Stimulated activated CD4-positive, alpha-beta T cell treated with anti-CD3 and anti-CD28 coated beads, Interleukin-15, amount 100 ng/mL, for 24 hours (primary cell): Measurements from ENCODE around the gene RNF182.
"Not testable (repeated sequence)": the region's sequence is repeated elsewhere in the genome, so short reads cannot be mapped to it uniquely, and the experiment has no call there.

Experiments used
- DNase-seq: peaks from one replicate; pipeline ENCODE4 v3.0.0-alpha.2; 2020

Gene RNF182, protein sequence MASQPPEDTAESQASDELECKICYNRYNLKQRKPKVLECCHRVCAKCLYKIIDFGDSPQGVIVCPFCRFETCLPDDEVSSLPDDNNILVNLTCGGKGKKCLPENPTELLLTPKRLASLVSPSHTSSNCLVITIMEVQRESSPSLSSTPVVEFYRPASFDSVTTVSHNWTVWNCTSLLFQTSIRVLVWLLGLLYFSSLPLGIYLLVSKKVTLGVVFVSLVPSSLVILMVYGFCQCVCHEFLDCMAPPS

GRCh38 chr6:13924949-13925881 is at the start of gene RNF182:
RNF182 (plus strand) TSS chr6:13924952; CDS start chr6:13977120, 52,168 bp downstream.
- DNase-seq, result peak; percentile 67

GRCh38 chr6:13877051-13877450 is 47.7 kb upstream of the RNF182 start:
- no peak for DNase-seq

- not testable (repeated sequence) for DNase-seq
These were observed 44.6 kb upstream of the RNF182 start for GRCh38 chr6:13880061-13880663.

DNA sequence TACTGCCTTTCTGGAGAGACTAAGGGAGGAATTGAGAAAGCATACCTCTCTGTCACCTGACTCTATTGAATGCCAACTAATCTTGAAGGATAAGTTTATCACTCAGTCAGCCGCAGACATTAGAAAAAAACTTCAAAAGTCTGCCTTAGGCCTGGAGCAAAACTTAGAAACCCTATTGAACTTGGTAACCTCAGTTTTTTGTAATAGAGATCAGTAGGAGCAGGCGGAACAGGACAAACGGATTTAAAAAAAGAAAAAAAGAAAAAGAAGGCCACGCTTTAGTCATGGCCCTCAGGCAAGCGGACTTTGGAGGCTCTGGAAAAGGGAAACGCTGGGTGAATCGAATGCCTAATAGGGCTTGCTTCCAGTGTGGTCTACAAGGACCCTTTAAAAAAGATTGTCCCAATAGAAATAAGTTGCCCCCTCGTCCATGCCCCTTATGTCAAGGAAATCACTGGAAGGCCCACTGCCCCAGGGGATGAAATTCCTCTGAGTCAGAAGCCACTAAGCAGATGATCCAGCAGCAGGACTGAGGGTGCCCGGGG is 43.1 kb upstream of the RNF182 start:
- DNase-seq, result no peak

DNA sequence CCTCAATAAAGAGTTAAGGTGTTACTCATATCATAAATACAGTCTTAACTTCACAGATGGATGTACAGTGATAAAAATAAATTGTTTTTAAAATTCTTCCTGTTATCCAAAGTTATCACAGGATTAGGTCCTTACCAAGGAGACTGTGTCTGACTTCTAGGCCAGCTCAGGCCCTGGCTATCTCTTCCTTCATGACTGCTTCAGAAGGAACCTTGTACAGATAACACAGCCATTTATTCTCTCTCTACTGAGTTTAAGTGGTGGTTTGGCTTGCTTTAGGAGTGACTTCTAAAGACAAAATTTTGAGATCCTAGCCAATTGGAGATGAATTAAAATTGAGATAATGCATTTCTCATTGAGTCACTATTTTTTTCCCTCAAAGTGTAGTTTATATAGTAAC is 40.8 kb upstream of the RNF182 start:
- DNase-seq, result no peak

- DNase-seq, result no peak
These were observed 40.4 kb upstream of the RNF182 start for GRCh38 chr6:13884397-13884796.

GRCh38 chr6:13885601-13886000 is 39.2 kb upstream of the RNF182 start:
- DNase-seq, result no peak

- DNase-seq, result no peak
These were observed 37.8 kb upstream of the RNF182 start for GRCh38 chr6:13886949-13887348.

DNA sequence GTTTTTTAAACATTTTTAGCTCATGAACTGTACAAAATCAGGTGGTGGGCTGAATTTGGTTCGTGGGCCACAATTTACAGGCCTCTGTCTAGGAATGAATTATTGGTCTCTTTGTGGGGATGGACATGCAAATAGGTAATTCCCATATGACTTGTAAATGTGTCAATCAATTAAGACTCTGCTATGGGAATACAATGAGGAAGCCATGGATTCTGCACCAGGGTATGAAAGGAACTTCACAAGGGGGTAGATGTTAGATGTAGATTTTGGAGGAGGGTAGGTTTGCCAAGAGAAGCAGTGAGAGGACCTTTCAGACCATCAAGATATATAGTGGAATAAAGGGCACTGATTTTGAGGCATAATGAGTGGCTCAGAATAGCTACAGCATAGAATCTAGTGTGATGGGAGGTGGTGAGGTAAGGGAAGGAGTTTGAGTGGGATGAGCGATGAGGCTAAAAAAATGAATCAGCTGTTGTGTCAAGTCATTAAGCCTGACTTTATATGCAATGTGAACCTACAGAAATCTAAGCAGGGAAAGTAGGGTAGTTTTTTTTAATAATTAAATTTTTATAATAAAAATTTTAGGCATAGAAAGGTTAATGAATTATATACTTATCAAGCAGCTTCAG is 32.6 kb upstream of the RNF182 start:
- DNase-seq, result no peak

GRCh38 chr6:13902922-13903321 is 21.8 kb upstream of the RNF182 start:
- no peak for DNase-seq

DNA sequence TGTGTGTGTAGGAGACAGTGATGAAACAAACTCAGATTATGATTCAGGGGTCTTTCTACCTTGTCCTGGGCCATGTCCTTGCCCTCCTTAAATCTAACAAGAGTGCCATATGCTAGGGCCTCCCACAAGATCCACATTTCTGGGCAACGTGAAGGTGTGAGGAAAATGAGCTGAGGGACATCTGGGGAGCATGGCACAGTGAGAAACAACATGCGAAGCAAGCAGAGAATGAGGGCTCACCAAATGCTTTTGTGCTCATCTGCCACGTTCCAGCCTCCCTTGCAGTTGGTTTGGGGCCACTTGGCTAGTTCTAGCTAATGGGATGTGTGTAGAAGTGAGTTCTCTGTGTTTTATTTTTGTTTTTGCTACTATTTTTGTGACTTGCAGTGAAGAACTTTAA is 21.4 kb upstream of the RNF182 start:
- no peak for DNase-seq

GRCh38 chr6:13907001-13907350 is 17.8 kb upstream of the RNF182 start:
- no peak for DNase-seq

- DNase-seq, result no peak
These were observed 17.0 kb upstream of the RNF182 start for GRCh38 chr6:13907614-13908215.

GRCh38 chr6:13908955-13909381 is 15.8 kb upstream of the RNF182 start:
- peak; percentile 46 for DNase-seq

DNA sequence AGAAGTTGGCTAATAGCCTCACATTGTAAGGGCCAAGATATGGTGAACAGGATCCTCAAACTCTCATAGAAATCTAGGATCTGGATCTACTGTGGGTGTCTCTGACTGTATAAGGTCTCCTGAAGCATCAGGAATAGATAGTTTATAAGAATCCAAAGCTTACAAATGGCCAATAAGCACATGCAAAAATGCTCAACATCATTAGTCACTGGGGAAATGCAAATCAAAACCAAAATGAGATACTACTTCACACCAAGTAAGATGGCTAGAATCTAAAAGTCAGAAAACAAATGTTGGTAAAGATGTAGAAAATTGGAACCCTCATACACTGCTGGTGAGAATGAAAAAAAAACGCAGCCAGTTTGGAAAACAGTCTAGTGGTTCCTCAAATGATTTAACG is 14.3 kb upstream of the RNF182 start:
- no peak for DNase-seq

DNA sequence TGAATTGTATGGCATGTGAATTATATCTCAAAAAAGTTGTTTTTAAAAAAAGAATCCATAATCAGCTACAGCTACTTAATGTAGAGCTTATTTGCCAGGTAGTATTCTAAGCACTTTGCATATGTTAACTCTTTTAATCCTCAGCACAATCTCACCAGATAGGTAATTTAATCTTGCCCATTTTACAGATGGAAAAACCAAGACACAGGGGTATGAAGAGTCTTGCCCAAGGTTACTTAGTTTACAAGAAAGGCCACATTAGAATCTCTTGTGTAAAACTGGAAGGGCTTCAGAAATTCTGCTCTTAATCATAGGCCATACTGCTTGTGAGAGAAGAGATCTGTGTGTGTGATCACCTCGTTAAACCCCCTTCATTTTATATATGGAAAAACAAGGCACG is 13.4 kb upstream of the RNF182 start:
- no peak for DNase-seq

DNA sequence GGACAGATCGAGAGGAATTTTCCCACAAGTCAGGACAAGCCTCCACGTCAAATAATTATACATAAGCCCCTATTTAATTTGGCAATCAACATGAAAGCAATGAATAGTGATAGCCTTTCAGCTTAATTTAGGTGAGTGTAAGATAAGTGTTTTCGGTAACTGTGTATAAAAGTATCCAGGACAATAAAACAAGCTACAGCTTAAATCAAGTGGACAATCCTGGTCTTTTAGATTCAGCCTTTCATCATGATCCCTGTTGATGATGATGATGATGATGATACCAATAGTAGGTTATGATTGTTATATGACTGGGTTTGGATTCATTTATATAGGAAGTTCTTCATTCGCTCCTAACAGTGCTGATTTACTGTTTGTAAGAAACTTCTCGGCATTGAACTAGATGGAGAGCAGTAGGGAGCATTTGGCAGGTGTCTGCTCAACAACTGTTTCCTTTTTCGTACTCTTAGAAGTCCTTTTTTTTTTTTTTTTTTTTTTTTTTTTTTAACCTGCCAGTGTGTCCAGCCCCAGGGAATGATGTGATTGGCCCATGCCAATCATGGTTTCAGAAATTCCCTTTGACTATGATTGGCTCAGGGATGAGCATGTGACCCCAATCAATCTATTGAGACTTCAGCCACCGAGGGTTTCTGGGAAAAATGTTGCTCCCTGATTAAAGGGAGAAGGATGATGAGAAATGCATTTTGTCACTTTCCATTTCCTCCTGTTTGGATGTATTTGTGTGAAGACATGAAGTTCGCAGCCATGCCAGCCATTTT is 11.3 kb upstream of the RNF182 start:
- DNase-seq, result no peak

DNA sequence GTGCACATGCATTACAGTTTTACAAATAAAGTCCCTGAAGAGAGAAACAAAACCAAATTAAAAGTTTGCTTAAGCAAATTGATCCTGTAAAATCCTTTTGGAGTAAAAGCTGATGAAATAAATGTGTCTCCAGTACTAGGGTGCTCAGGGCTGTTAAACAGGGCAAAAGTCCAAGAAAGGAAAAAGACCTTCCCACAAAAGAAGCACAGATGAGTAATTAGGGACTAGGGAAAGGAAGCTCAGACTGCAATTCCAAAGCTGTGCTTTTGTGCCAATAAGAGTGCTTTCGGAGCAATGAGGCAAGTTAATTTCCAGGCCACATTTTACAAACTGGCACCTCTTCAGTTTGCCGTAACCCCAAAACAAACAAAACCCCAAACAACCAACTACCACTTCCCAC is 10.4 kb upstream of the RNF182 start:
- no peak for DNase-seq

DNA sequence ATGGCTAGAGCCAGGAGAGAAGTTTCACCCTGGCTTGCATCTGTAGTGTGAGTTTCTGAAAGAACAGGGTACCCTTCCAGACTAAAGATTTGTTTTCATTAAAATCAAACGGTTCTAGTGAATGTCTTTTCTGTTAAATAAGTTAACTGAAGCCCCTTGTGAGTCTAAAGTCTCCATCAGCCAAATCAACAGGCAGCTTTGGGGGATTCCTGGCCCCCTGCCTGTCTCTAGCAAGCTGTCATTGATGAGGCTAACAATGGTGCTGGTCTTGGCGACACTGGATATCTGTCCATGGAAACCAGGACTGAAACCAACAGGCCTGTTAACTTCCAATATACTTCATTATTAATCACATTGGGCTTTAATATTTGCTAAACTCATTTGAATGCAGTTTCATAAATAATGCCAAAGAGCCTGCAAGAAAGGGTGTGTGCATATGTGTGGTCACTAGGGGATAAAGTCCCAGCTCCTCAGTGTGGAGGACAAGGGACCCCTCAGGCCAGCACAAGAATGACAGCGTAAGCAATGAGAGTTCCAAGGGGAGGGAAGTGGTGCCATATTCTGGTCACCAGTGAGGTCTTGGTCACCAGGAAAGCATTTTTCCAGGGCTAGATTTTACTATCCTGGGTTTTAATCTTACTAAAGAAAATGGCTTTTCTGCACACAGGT is 9.1 kb upstream of the RNF182 start:
- no peak for DNase-seq

GRCh38 chr6:13916230-13916944 is 8.4 kb upstream of the RNF182 start:
- no peak for DNase-seq

DNA sequence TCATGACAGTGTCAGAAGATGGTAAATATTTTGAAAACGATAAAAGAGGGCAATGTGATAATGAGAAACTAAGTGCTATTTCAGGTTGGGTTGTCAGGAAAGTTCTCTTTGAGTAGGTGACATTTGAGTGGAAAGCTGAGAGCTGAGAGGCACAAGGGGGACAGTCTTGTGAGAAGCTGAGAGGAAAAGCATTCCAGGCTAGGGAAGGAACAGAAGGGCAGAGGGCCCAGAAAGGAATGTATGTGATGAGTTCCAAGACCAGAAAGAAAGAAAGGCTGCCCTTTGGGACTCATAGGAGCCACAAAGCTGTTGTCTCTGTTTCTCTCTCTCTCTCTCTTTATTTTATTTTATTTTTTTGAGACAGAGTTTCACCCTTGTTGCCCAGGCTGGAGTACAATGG is 7.6 kb upstream of the RNF182 start:
- no peak for DNase-seq
